ENCODE measurements around the gene BST2.

- TF ChIP-seq, protein P1, sequence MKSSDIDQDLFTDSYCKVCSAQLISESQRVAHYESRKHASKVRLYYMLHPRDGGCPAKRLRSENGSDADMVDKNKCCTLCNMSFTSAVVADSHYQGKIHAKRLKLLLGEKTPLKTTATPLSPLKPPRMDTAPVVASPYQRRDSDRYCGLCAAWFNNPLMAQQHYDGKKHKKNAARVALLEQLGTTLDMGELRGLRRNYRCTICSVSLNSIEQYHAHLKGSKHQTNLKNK (CRISPR knock-in tag; IDR thresholded peaks at IDR 0.05), result no peak
- TF ChIP-seq, protein P2, sequence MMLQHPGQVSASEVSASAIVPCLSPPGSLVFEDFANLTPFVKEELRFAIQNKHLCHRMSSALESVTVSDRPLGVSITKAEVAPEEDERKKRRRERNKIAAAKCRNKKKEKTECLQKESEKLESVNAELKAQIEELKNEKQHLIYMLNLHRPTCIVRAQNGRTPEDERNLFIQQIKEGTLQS (CRISPR knock-in tag; conservative IDR thresholded peaks at IDR 0.05), result no peak
- TF ChIP-seq, protein P3, sequence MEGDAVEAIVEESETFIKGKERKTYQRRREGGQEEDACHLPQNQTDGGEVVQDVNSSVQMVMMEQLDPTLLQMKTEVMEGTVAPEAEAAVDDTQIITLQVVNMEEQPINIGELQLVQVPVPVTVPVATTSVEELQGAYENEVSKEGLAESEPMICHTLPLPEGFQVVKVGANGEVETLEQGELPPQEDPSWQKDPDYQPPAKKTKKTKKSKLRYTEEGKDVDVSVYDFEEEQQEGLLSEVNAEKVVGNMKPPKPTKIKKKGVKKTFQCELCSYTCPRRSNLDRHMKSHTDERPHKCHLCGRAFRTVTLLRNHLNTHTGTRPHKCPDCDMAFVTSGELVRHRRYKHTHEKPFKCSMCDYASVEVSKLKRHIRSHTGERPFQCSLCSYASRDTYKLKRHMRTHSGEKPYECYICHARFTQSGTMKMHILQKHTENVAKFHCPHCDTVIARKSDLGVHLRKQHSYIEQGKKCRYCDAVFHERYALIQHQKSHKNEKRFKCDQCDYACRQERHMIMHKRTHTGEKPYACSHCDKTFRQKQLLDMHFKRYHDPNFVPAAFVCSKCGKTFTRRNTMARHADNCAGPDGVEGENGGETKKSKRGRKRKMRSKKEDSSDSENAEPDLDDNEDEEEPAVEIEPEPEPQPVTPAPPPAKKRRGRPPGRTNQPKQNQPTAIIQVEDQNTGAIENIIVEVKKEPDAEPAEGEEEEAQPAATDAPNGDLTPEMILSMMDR (IDR thresholded peaks at IDR 0.05), result no peak
- no peak for TF ChIP-seq RELA (CRISPR knock-in tag; IDR thresholded peaks at IDR 0.05; ENCODE audit: borderline replicate concordance)
- TF ChIP-seq, protein P4, sequence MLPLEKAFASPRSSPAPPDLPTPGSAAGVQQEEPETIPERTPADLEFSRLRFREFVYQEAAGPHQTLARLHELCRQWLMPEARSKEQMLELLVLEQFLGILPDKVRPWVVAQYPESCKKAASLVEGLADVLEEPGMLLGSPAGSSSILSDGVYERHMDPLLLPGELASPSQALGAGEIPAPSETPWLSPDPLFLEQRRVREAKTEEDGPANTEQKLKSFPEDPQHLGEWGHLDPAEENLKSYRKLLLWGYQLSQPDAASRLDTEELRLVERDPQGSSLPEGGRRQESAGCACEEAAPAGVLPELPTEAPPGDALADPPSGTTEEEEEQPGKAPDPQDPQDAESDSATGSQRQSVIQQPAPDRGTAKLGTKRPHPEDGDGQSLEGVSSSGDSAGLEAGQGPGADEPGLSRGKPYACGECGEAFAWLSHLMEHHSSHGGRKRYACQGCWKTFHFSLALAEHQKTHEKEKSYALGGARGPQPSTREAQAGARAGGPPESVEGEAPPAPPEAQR (CRISPR knock-in tag; IDR thresholded peaks at IDR 0.05), result no peak
- no peak for TF ChIP-seq ZNF121 (CRISPR knock-in tag; IDR thresholded peaks at IDR 0.05)
- TF ChIP-seq NR2C2 (CRISPR knock-in tag; IDR thresholded peaks at IDR 0.05), result no peak
- TF ChIP-seq, protein P5, sequence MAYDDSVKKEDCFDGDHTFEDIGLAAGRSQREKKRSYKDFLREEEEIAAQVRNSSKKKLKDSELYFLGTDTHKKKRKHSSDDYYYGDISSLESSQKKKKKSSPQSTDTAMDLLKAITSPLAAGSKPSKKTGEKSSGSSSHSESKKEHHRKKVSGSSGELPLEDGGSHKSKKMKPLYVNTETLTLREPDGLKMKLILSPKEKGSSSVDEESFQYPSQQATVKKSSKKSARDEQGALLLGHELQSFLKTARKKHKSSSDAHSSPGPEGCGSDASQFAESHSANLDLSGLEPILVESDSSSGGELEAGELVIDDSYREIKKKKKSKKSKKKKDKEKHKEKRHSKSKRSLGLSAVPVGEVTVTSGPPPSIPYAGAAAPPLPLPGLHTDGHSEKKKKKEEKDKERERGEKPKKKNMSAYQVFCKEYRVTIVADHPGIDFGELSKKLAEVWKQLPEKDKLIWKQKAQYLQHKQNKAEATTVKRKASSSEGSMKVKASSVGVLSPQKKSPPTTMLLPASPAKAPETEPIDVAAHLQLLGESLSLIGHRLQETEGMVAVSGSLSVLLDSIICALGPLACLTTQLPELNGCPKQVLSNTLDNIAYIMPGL (CRISPR knock-in tag; IDR thresholded peaks at IDR 0.05), result no peak
- no peak for TF ChIP-seq TEAD4 (CRISPR knock-in tag; IDR thresholded peaks at IDR 0.05)
Observed at GRCh38 chr19:17390665-17391370, 14.6 kb downstream of the BST2 start.
